ENCODE data around the gene MANBA.

MANBA gene

GRCh38 chr4:102638621-102639020 lies 122.1 kb downstream of the MANBA start:
- H3K36me3 Mint-ChIP-seq (ENCODE audit: insufficient read depth) = peaks cover 7% of the 10 kb centered on the region
- H3K27ac Mint-ChIP-seq (ENCODE audit: low read depth) = no peak overlapping the region
- ATAC-seq (replicated peaks; ENCODE audit: extremely low read depth, poor library complexity, severe bottlenecking) = no peak
- H3K4me1 Mint-ChIP-seq = no peaks in the 10 kb centered on the region
- no peak overlapping the region for H3K4me3 Mint-ChIP-seq
- H3K9me3 Mint-ChIP-seq = no peaks in the 10 kb centered on the region
- no peak for DNase-seq (ENCODE audit: low spot score in 2 of 2)
- no peaks in the 10 kb centered on the region for H3K27me3 Mint-ChIP-seq

- DNase-seq (ENCODE audit: low spot score in 2 of 2) (no peak), ATAC-seq (replicated peaks; ENCODE audit: extremely low read depth, poor library complexity, severe bottlenecking) (no peak)
- H3K4me3 Mint-ChIP-seq = no peak overlapping the region
- peaks cover 7% of the 10 kb centered on the region for H3K36me3 Mint-ChIP-seq (ENCODE audit: insufficient read depth)
- H3K27ac Mint-ChIP-seq (ENCODE audit: low read depth) = no peak overlapping the region
- H3K4me1 Mint-ChIP-seq = no peaks in the 10 kb centered on the region
- H3K27me3 Mint-ChIP-seq = no peaks in the 10 kb centered on the region
- H3K9me3 Mint-ChIP-seq = no peaks in the 10 kb centered on the region
Observed at GRCh38 chr4:102637391-102637790, 123.4 kb downstream of the MANBA start.

GRCh38 chr4:102633100-102633499 lies 127.7 kb downstream of the MANBA start:
- Mint-ChIP-seq H3K27ac (ENCODE audit: low read depth) (no peak overlapping the region), H3K4me3 (no peak overlapping the region), H3K9me3 (no peaks in the 10 kb centered on the region), H3K36me3 (ENCODE audit: insufficient read depth) (peaks cover 2% of the 10 kb centered on the region), H3K4me1 (peaks cover 31% of the 10 kb centered on the region), H3K27me3 (no peaks in the 10 kb centered on the region)
- no peak for ATAC-seq (replicated peaks; ENCODE audit: extremely low read depth, poor library complexity, severe bottlenecking)
- no peak for DNase-seq (ENCODE audit: low spot score in 2 of 2)

- Mint-ChIP-seq H3K27me3 (no peaks in the 10 kb centered on the region), H3K36me3 (ENCODE audit: insufficient read depth) (peaks cover 1% of the 10 kb centered on the region), H3K27ac (ENCODE audit: low read depth) (no peak overlapping the region), H3K9me3 (no peaks in the 10 kb centered on the region), H3K4me3 (no peak overlapping the region), H3K4me1 (peaks cover 35% of the 10 kb centered on the region)
- ATAC-seq (replicated peaks; ENCODE audit: extremely low read depth, poor library complexity, severe bottlenecking) = no peak
- DNase-seq (ENCODE audit: low spot score in 2 of 2) = no peak
Observed at GRCh38 chr4:102632241-102633065, 128.3 kb downstream of the MANBA start.

GRCh38 chr4:102631616-102632015 lies 129.2 kb downstream of the MANBA start:
- peaks cover 1% of the 10 kb centered on the region for H3K36me3 Mint-ChIP-seq (ENCODE audit: insufficient read depth)
- ATAC-seq (replicated peaks; ENCODE audit: extremely low read depth, poor library complexity, severe bottlenecking) = no peak
- no peaks in the 10 kb centered on the region for H3K27me3 Mint-ChIP-seq
- no peak overlapping the region for H3K4me3 Mint-ChIP-seq
- peak overlapping the region; percentile 84 for H3K27ac Mint-ChIP-seq (ENCODE audit: low read depth)
- no peak for DNase-seq (ENCODE audit: low spot score in 2 of 2)
- H3K9me3 Mint-ChIP-seq = no peaks in the 10 kb centered on the region
- H3K4me1 Mint-ChIP-seq = peaks cover 35% of the 10 kb centered on the region

GRCh38 chr4:102629673-102630072 lies 131.1 kb downstream of the MANBA start:
- Mint-ChIP-seq H3K27ac (ENCODE audit: low read depth) (peak overlapping the region; percentile 84), H3K36me3 (ENCODE audit: insufficient read depth) (no peaks in the 10 kb centered on the region), H3K27me3 (no peaks in the 10 kb centered on the region), H3K4me3 (peak overlapping the region; percentile 25), H3K9me3 (no peaks in the 10 kb centered on the region), H3K4me1 (peaks cover 44% of the 10 kb centered on the region)
- no peak for ATAC-seq (replicated peaks; ENCODE audit: extremely low read depth, poor library complexity, severe bottlenecking)
- no peak for DNase-seq (ENCODE audit: low spot score in 2 of 2)

GRCh38 chr4:102627831-102628523 lies 132.8 kb downstream of the MANBA start:
- Mint-ChIP-seq H3K27ac (ENCODE audit: low read depth) (no peak overlapping the region), H3K4me3 (no peak overlapping the region), H3K4me1 (peaks cover 44% of the 10 kb centered on the region), H3K9me3 (no peaks in the 10 kb centered on the region), H3K36me3 (ENCODE audit: insufficient read depth) (no peaks in the 10 kb centered on the region), H3K27me3 (no peaks in the 10 kb centered on the region)
- no peak for DNase-seq (ENCODE audit: low spot score in 2 of 2)
- no peak for ATAC-seq (replicated peaks; ENCODE audit: extremely low read depth, poor library complexity, severe bottlenecking)

- no peaks in the 10 kb centered on the region for H3K36me3 Mint-ChIP-seq (ENCODE audit: insufficient read depth)
- DNase-seq (ENCODE audit: low spot score in 2 of 2) = peak; percentile 33 to 53
- peak overlapping the region; percentile 96 for H3K27ac Mint-ChIP-seq (ENCODE audit: low read depth)
- peak; percentile 92 for ATAC-seq (replicated peaks; ENCODE audit: extremely low read depth, poor library complexity, severe bottlenecking)
- no peaks in the 10 kb centered on the region for H3K9me3 Mint-ChIP-seq
- no peaks in the 10 kb centered on the region for H3K27me3 Mint-ChIP-seq
- H3K4me3 Mint-ChIP-seq = peak overlapping the region; percentile 75
- H3K4me1 Mint-ChIP-seq = peaks cover 26% of the 10 kb centered on the region
Observed at GRCh38 chr4:102625232-102625930, 135.4 kb downstream of the MANBA start.

GRCh38 chr4:102624505-102624904 lies 136.3 kb downstream of the MANBA start:
- H3K9me3 Mint-ChIP-seq = no peaks in the 10 kb centered on the region
- H3K36me3 Mint-ChIP-seq (ENCODE audit: insufficient read depth) = no peaks in the 10 kb centered on the region
- H3K27me3 Mint-ChIP-seq = no peaks in the 10 kb centered on the region

GRCh38 chr4:102623622-102624021 lies 137.1 kb downstream of the MANBA start:
- no peaks in the 10 kb centered on the region for H3K27me3 Mint-ChIP-seq
- H3K27ac Mint-ChIP-seq (ENCODE audit: low read depth) = no peak overlapping the region
- no peaks in the 10 kb centered on the region for H3K9me3 Mint-ChIP-seq
- no peak overlapping the region for H3K4me3 Mint-ChIP-seq
- H3K4me1 Mint-ChIP-seq = peaks cover 16% of the 10 kb centered on the region
- ATAC-seq (replicated peaks; ENCODE audit: extremely low read depth, poor library complexity, severe bottlenecking) (no peak), DNase-seq (ENCODE audit: low spot score in 2 of 2) (no peak)
- H3K36me3 Mint-ChIP-seq (ENCODE audit: insufficient read depth) = no peaks in the 10 kb centered on the region

More at GRCh38 chr4:102624505-102624904, 136.3 kb downstream of the MANBA start:
- no peak overlapping the region for H3K4me3 Mint-ChIP-seq
- H3K27ac Mint-ChIP-seq (ENCODE audit: low read depth) = peak overlapping the region; percentile 96
- ATAC-seq (replicated peaks; ENCODE audit: extremely low read depth, poor library complexity, severe bottlenecking) (no peak), DNase-seq (ENCODE audit: low spot score in 2 of 2) (no peak)
- peaks cover 17% of the 10 kb centered on the region for H3K4me1 Mint-ChIP-seq

- DNase-seq (ENCODE audit: low spot score in 2 of 2) = no peak
- Mint-ChIP-seq H3K4me1 (peaks cover 9% of the 10 kb centered on the region), H3K27me3 (no peaks in the 10 kb centered on the region), H3K9me3 (no peaks in the 10 kb centered on the region), H3K4me3 (no peak overlapping the region), H3K27ac (ENCODE audit: low read depth) (no peak overlapping the region), H3K36me3 (ENCODE audit: insufficient read depth) (peaks cover 11% of the 10 kb centered on the region)
- peak; percentile 33 for ATAC-seq (replicated peaks; ENCODE audit: extremely low read depth, poor library complexity, severe bottlenecking)
Observed at GRCh38 chr4:102620697-102621497, 139.9 kb downstream of the MANBA start.
